OCI-LY3 (cell line): ENCODE data around the gene ANKRD33B.

Experiments used
- EZH2phosphoT487 ChIP-seq: fragments of 200-600 bp; shearing (Covaris generic); IDR thresholded peaks from 2 replicates; pipeline ENCODE4 v1.6.1; 2018; ENCODE audit warnings: antibody characterized with exemption, mixed run types, low read depth
- TF ChIP-seq, protein P1 (sequence below): fragments of 200-600, 300-600 bp; sonication (generic); IDR thresholded peaks from 2 replicates; pipeline ENCODE4 v1.5.1; 2014; ENCODE audit warnings: antibody characterized with exemption, low read length, low read depth

DNA sequence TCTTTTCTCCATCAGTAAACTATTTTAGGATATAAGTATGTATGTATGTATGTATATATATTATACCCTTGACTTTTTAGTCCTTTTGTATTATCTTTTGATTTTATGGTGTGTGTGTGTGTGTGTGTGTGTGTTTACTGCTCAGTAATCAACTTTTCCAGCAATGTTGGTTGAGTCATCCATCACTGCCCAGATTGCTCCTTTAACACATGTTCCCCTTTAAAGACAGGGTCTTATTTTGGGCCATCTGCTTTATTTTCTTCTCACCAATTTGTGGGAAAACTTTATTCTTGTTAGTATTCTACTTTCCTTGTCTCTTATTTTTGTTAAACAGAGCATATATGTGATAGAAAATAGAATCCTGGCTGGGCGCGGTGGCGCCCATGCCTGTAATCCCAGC is 28.1 kb downstream of the ANKRD33B start:
- TF ChIP-seq, protein P1, sequence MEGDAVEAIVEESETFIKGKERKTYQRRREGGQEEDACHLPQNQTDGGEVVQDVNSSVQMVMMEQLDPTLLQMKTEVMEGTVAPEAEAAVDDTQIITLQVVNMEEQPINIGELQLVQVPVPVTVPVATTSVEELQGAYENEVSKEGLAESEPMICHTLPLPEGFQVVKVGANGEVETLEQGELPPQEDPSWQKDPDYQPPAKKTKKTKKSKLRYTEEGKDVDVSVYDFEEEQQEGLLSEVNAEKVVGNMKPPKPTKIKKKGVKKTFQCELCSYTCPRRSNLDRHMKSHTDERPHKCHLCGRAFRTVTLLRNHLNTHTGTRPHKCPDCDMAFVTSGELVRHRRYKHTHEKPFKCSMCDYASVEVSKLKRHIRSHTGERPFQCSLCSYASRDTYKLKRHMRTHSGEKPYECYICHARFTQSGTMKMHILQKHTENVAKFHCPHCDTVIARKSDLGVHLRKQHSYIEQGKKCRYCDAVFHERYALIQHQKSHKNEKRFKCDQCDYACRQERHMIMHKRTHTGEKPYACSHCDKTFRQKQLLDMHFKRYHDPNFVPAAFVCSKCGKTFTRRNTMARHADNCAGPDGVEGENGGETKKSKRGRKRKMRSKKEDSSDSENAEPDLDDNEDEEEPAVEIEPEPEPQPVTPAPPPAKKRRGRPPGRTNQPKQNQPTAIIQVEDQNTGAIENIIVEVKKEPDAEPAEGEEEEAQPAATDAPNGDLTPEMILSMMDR: no peak
- no peak for TF ChIP-seq EZH2phosphoT487
